ENCODE data around the gene BRICD5. TPM values are rescaled to one million over a fixed set of nuclear protein-coding genes. Genes with fewer than 3 reads are reported as not detected.
A peak's percentile ranks its signal among the peaks of the same experiment; 100 is the strongest.

The BRICD5 gene
- total and polyA plus RNA-seq, 4 donors = 2.1 to 13.5 (median 9.3) TPM

DNA sequence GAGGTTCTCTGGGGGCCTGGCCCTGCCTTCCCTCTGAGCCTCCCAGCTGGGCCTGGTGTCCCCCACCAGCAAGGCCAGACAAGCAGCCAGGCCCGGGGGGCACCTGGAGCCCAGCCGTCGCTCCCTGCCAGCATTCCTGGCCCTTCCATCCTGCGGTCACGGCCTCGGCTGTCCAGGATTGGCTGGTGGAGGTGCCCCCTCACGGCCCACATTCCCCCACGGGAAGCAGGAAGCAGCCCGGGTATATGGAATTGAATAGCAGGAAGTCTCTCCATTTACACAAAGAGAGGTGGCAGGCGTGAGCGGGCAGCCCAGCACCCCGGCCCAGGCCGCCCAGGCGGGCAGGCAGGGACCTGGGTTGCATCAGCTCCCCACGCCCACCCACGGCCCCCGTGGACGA is 40.6 kb downstream of the BRICD5 start:
- peak in 1 of 3 donors; percentile 44 for DNase-seq
- Histone ChIP-seq H3K36me3 (ENCODE audit: control insufficient read depth in 4 of 4, insufficient read depth in 4 of 4, low read length in 4 of 4) (peaks cover 2 to 66% (median 8%) of the 10 kb centered on the region in 4 donors), H3K4me1 (ENCODE audit: control insufficient read depth in 5 of 5, insufficient read depth in 5 of 5, low read length in 5 of 5) (peaks cover 0 to 3% (median 0%) of the 10 kb centered on the region in 5 donors), H3K9ac (ENCODE audit: insufficient read depth in 1 of 2, low read length in 2 of 2) (no peak overlapping the region), H3K4me3 (peak overlapping the region; percentile 47), H3K27me3 (ENCODE audit: control insufficient read depth in 3 of 3, insufficient read depth in 3 of 3, low read length in 2 of 3) (no peaks in the 10 kb centered on the region), H3K27ac (ENCODE audit: low read depth in 1 of 2, low read length in 1 of 2) (peak overlapping the region in 1 of 2 donors; percentile 83), H3K9me3 (ENCODE audit: control insufficient read depth in 4 of 4, insufficient read depth in 3 of 4, low read length in 3 of 4) (no peaks in the 10 kb centered on the region)
- WGBS, 2 donors = 63 to 90% methylated on average over 18 of the region's 18 CpGs
- no peak for TF ChIP-seq CTCF (IDR thresholded peaks at IDR 0.05; ENCODE audit: control extremely low read depth, extremely low read depth)
- no peak for ATAC-seq (ENCODE audit: insufficient read depth, low FRiP score)

- Histone ChIP-seq H3K4me1 (ENCODE audit: control insufficient read depth in 5 of 5, insufficient read depth in 5 of 5, low read length in 5 of 5) (peaks cover 0 to 3% (median 0%) of the 10 kb centered on the region in 5 donors), H3K27me3 (ENCODE audit: control insufficient read depth in 3 of 3, insufficient read depth in 3 of 3, low read length in 2 of 3) (no peaks in the 10 kb centered on the region), H3K9me3 (ENCODE audit: control insufficient read depth in 4 of 4, insufficient read depth in 3 of 4, low read length in 3 of 4) (no peaks in the 10 kb centered on the region), H3K36me3 (ENCODE audit: control insufficient read depth in 4 of 4, insufficient read depth in 4 of 4, low read length in 4 of 4) (peaks cover 0 to 43% (median 4%) of the 10 kb centered on the region in 4 donors), H3K4me3 (no peak overlapping the region), H3K9ac (ENCODE audit: insufficient read depth in 1 of 2, low read length in 2 of 2) (no peak overlapping the region), H3K27ac (ENCODE audit: low read depth in 1 of 2, low read length in 1 of 2) (no peak overlapping the region)
- DNase-seq (no peak), ATAC-seq (ENCODE audit: insufficient read depth, low FRiP score) (no peak)
- WGBS, 2 donors = 92 to 94% methylated on average over 18 of the region's 18 CpGs
- TF ChIP-seq CTCF (IDR thresholded peaks at IDR 0.05; ENCODE audit: control extremely low read depth, extremely low read depth) = no peak
Measured at GRCh38 chr16:2167068-2167638, 43.5 kb downstream of the BRICD5 start.

DNA sequence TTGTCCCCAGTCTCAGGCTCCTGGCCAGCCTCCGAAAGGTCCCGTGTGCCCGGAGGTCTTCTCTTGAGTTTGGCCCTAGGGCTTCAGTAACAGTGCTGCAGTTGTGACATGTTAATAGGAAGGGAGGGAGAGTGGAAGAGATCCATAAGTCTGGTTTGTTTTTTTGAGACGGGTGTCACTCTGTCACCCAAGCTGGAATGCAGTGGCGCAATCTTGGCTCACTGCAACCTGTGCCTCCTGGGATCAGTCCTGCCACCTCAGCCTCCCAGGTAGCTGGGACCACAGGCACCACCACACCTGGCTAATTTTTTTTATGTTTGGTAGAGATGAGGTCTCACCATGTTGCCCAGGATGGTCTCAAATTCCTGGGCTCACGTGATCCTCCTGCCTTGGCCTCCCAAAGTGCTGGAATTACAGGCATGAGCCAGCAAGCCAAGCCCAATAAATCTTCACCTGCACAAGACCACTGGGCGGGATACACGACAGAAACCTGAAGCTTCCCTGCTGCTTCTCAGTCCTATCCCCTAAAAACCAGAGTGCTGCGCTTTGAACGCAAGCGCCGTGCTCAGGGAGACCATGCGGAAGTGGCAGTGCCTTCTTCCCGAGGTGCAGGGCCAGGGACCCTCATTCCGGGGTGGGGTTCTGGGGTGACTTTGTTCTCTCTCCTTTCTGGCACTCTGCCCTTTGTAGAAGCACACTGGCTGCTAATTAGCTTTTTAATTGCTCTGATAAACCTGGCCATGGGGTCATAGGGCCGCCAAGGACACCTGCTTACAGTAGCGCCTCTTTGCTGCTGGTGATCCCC is 44.2 kb downstream of the BRICD5 start:
- Histone ChIP-seq H3K36me3 (ENCODE audit: control insufficient read depth in 4 of 4, insufficient read depth in 4 of 4, low read length in 4 of 4) (peaks cover 0 to 36% (median 4%) of the 10 kb centered on the region in 4 donors), H3K27ac (ENCODE audit: low read depth in 1 of 2, low read length in 1 of 2) (no peak overlapping the region), H3K4me1 (ENCODE audit: control insufficient read depth in 5 of 5, insufficient read depth in 5 of 5, low read length in 5 of 5) (peaks cover 0 to 3% (median 0%) of the 10 kb centered on the region in 5 donors)

More for the DNA sequence above, 44.2 kb downstream of the BRICD5 start:
- Histone ChIP-seq H3K27me3 (ENCODE audit: control insufficient read depth in 3 of 3, insufficient read depth in 3 of 3, low read length in 2 of 3) (no peaks in the 10 kb centered on the region), H3K9me3 (ENCODE audit: control insufficient read depth in 4 of 4, insufficient read depth in 3 of 4, low read length in 3 of 4) (no peaks in the 10 kb centered on the region), H3K4me3 (no peak overlapping the region), H3K9ac (ENCODE audit: insufficient read depth in 1 of 2, low read length in 2 of 2) (no peak overlapping the region)
- ATAC-seq (ENCODE audit: insufficient read depth, low FRiP score) = no peak
- no peak for DNase-seq
- WGBS, 2 donors = 94% methylated on average over 17 of the region's 17 CpGs
- no peak for TF ChIP-seq CTCF (IDR thresholded peaks at IDR 0.05; ENCODE audit: control extremely low read depth, extremely low read depth)

Data from lung (tissue), 12 donors.